Gastroesophageal sphincter (tissue), 3 donors: ENCODE results near the gene TMTC2.

Experiments used
- POLR2AphosphoS5 ChIP-seq: sonication (generic); formaldehyde crosslinking; IDR thresholded peaks from one replicate; pipeline ENCODE4 v1.6.1; 2017; ENCODE audit warnings: antibody characterized with exemption
- TF ChIP-seq, protein P1 (sequence below), 4 experiments: fragments of 200-600 bp in 2 of 4; fragments of 450-650 bp in 2 of 4; sonication (generic) in 1 of 4; IDR thresholded peaks; one replicate each; pipeline ENCODE4 v1.5.1; 2017 to 2019; ENCODE audit warnings: antibody characterized with exemption in 4 of 4, mild to moderate bottlenecking in 2 of 4, moderate library complexity in 2 of 4

DNA sequence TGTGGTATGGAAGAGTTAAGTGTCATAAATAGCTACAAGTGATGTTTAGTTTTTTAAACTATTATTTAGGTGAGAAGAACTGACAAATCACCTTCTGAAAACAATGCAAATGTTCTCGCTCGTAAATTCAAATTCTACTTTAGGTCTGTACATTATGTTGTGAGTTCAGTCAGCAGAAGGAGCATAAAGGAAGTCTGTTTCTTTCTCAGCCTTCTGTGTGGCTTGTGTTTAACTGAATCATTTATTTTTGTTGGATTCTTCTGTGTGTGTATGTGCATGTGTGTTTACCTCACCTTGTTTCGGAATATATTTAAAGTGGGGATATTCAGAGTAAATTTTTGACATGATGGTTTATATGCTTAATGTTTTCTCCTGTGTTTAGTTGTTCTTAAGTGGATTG lies 285.9 kb downstream of the TMTC2 start:
- TF ChIP-seq, protein P1, sequence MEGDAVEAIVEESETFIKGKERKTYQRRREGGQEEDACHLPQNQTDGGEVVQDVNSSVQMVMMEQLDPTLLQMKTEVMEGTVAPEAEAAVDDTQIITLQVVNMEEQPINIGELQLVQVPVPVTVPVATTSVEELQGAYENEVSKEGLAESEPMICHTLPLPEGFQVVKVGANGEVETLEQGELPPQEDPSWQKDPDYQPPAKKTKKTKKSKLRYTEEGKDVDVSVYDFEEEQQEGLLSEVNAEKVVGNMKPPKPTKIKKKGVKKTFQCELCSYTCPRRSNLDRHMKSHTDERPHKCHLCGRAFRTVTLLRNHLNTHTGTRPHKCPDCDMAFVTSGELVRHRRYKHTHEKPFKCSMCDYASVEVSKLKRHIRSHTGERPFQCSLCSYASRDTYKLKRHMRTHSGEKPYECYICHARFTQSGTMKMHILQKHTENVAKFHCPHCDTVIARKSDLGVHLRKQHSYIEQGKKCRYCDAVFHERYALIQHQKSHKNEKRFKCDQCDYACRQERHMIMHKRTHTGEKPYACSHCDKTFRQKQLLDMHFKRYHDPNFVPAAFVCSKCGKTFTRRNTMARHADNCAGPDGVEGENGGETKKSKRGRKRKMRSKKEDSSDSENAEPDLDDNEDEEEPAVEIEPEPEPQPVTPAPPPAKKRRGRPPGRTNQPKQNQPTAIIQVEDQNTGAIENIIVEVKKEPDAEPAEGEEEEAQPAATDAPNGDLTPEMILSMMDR (IDR thresholded peaks at IDR 0.05): no peak
- no peak for TF ChIP-seq POLR2AphosphoS5
